GM21528 (cell line): ENCODE measurements around the gene CMIP.

Experiments
- ATAC-seq: cut with Tn5 transposase; IDR thresholded peaks from one replicate; pipeline ENCODE4 v1.9.1; 2021; ENCODE audit warnings: mild to moderate bottlenecking, moderate library complexity; ENCODE audit not compliant: unreplicated experiment, low FRiP score

Gene CMIP

GRCh38 chr16:81611721-81612120, 167.1 kb downstream of the CMIP start:
- ATAC-seq: no peak

- no peak for ATAC-seq
Measured at GRCh38 chr16:81612351-81613163, 167.9 kb downstream of the CMIP start.

- ATAC-seq: no peak
Measured at GRCh38 chr16:81614171-81614570, 169.6 kb downstream of the CMIP start.

- ATAC-seq: no peak
Measured at GRCh38 chr16:81614654-81615359, 170.2 kb downstream of the CMIP start.

- ATAC-seq: no peak
Measured at GRCh38 chr16:81615411-81615810, 170.8 kb downstream of the CMIP start.

- ATAC-seq: no peak
Measured at GRCh38 chr16:81615833-81616232, 171.2 kb downstream of the CMIP start.

- ATAC-seq: peak; percentile 79
Measured at GRCh38 chr16:81616321-81617020, 171.9 kb downstream of the CMIP start.

GRCh38 chr16:81617021-81617346, 172.4 kb downstream of the CMIP start:
- no peak for ATAC-seq

- no peak for ATAC-seq
Measured at GRCh38 chr16:81618187-81618586, 173.6 kb downstream of the CMIP start.

GRCh38 chr16:81618661-81619060, 174.1 kb downstream of the CMIP start:
- ATAC-seq: no peak

- no peak for ATAC-seq
Measured at GRCh38 chr16:81620029-81620428, 175.4 kb downstream of the CMIP start.

- ATAC-seq: no peak
Measured at GRCh38 chr16:81620796-81621195, 176.2 kb downstream of the CMIP start.

- ATAC-seq: no peak
Measured at GRCh38 chr16:81621496-81621895, 176.9 kb downstream of the CMIP start.

- no peak for ATAC-seq
Measured at GRCh38 chr16:81623365-81624102, 178.9 kb downstream of the CMIP start.

- ATAC-seq: no peak
Measured at GRCh38 chr16:81624403-81624759, 179.8 kb downstream of the CMIP start.

- peak; percentile 15 for ATAC-seq
Measured at GRCh38 chr16:81624760-81625543, 180.3 kb downstream of the CMIP start.

- ATAC-seq: peak; percentile 53
Measured at GRCh38 chr16:81625544-81626153, 181.0 kb downstream of the CMIP start.

GRCh38 chr16:81626181-81626674, 181.6 kb downstream of the CMIP start:
- no peak for ATAC-seq

- no peak for ATAC-seq
Measured at GRCh38 chr16:81627024-81627423, 182.4 kb downstream of the CMIP start.
